Measurements from ENCODE around the gene RTCA. TPM values are rescaled to one million over a fixed set of nuclear protein-coding genes. Genes with fewer than 3 reads are reported as not detected.

The RTCA gene
- total and polyA plus RNA-seq, 12 donors, result 19.0 to 61.2 (median 34.0) TPM

- intact Hi-C loops (cut with DNase I), result no loop called here
- no peak overlapping the region for H3K27ac ChIP-seq
- no peak for TF ChIP-seq CTCF (IDR thresholded peaks at IDR 0.05)
- TF ChIP-seq POLR2A (IDR thresholded peaks at IDR 0.05), result no peak
- WGBS, 4 donors, result 74 to 93% (median 88%) methylated on average over 3 of the region's 3 CpGs
- DNase-seq, result no peak
- no peaks in the 10 kb centered on the region for H3K4me1 ChIP-seq (replicated peaks in 1 of 2)
- no peaks in the 10 kb centered on the region for H3K9me3 ChIP-seq (replicated peaks in 1 of 3)
- no peaks in the 10 kb centered on the region for H3K36me3 ChIP-seq (replicated peaks in 1 of 2)
- no peaks in the 10 kb centered on the region for H3K27me3 ChIP-seq
- H3K4me3 ChIP-seq, result no peak overlapping the region
Observed at GRCh38 chr1:100304921-100305320, 38.9 kb downstream of the RTCA start.

GRCh38 chr1:100305954-100306353 lies 39.9 kb downstream of the RTCA start:
- no peaks in the 10 kb centered on the region for H3K9me3 ChIP-seq (replicated peaks in 1 of 3)
- no peaks in the 10 kb centered on the region for H3K4me1 ChIP-seq (replicated peaks in 1 of 2)
- H3K36me3 ChIP-seq (replicated peaks in 1 of 2), result no peaks in the 10 kb centered on the region
- no peak overlapping the region for H3K27ac ChIP-seq
- no peak overlapping the region for H3K4me3 ChIP-seq
- intact Hi-C loops (cut with DNase I), result no loop called here
- TF ChIP-seq POLR2A (IDR thresholded peaks at IDR 0.05) (no peak), CTCF (IDR thresholded peaks at IDR 0.05) (no peak)
- no peak for DNase-seq
- WGBS, 4 donors, result 88 to 96% (median 92%) methylated on average over 3 of the region's 3 CpGs
- H3K27me3 ChIP-seq, result no peaks in the 10 kb centered on the region

GRCh38 chr1:100306735-100307313 lies 40.8 kb downstream of the RTCA start:
- Histone ChIP-seq H3K4me3 (no peak overlapping the region), H3K36me3 (replicated peaks in 1 of 2) (no peaks in the 10 kb centered on the region), H3K27ac (no peak overlapping the region), H3K4me1 (replicated peaks in 1 of 2) (no peaks in the 10 kb centered on the region), H3K9me3 (replicated peaks in 1 of 3) (no peaks in the 10 kb centered on the region), H3K27me3 (no peaks in the 10 kb centered on the region)
- WGBS, 4 donors, result 40 to 54% (median 51%) methylated on average over 2 of the region's 2 CpGs
- DNase-seq, result no peak
- intact Hi-C loops (cut with DNase I), result no loop called here
- TF ChIP-seq POLR2A (IDR thresholded peaks at IDR 0.05) (no peak), CTCF (IDR thresholded peaks at IDR 0.05) (no peak)

- Histone ChIP-seq H3K4me3 (no peak overlapping the region), H3K9me3 (replicated peaks in 1 of 3) (no peaks in the 10 kb centered on the region), H3K27me3 (no peaks in the 10 kb centered on the region), H3K27ac (no peak overlapping the region), H3K36me3 (replicated peaks in 1 of 2) (no peaks in the 10 kb centered on the region), H3K4me1 (replicated peaks in 1 of 2) (no peaks in the 10 kb centered on the region)
- DNase-seq, result no peak
- 67 to 77% (median 74%) methylated on average over 2 of the region's 2 CpGs for WGBS, 4 donors
- TF ChIP-seq POLR2A (IDR thresholded peaks at IDR 0.05), result no peak
- no peak for TF ChIP-seq CTCF (IDR thresholded peaks at IDR 0.05)
- intact Hi-C loops (cut with DNase I), result no loop called here
Observed at GRCh38 chr1:100308777-100309176, 42.8 kb downstream of the RTCA start.

Measured in adrenal gland (tissue), 12 donors.